Measurements from ENCODE around the gene TRERF1. TPM values are rescaled to one million over a fixed set of nuclear protein-coding genes. Genes with fewer than 3 reads are reported as not detected.
A peak's percentile ranks its signal among the peaks of the same experiment; 100 is the strongest.

The TRERF1 gene
- total RNA-seq, 1 experiment from 2014 or later: 22.3 TPM

DNA sequence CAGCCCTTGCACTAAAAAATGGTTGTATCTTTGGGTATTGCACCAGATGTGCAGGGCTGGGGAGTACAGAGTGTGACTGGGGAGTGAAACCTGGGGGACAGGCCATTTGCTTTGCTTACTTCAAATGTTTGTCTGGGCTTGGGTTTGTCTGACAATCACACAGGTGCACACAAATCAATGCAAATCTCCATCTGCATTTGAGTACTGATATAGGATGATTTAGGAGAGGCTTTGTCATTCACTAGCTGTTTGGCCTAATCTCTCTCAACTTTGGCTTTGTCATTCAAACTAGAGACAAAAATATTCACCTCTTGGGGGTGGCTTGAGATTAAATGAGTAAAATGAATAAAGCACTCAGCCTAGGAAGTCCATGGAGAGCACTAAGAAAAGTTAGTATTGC lies 274.7 kb downstream of the TRERF1 start (continued):
- TF ChIP-seq, protein P1, sequence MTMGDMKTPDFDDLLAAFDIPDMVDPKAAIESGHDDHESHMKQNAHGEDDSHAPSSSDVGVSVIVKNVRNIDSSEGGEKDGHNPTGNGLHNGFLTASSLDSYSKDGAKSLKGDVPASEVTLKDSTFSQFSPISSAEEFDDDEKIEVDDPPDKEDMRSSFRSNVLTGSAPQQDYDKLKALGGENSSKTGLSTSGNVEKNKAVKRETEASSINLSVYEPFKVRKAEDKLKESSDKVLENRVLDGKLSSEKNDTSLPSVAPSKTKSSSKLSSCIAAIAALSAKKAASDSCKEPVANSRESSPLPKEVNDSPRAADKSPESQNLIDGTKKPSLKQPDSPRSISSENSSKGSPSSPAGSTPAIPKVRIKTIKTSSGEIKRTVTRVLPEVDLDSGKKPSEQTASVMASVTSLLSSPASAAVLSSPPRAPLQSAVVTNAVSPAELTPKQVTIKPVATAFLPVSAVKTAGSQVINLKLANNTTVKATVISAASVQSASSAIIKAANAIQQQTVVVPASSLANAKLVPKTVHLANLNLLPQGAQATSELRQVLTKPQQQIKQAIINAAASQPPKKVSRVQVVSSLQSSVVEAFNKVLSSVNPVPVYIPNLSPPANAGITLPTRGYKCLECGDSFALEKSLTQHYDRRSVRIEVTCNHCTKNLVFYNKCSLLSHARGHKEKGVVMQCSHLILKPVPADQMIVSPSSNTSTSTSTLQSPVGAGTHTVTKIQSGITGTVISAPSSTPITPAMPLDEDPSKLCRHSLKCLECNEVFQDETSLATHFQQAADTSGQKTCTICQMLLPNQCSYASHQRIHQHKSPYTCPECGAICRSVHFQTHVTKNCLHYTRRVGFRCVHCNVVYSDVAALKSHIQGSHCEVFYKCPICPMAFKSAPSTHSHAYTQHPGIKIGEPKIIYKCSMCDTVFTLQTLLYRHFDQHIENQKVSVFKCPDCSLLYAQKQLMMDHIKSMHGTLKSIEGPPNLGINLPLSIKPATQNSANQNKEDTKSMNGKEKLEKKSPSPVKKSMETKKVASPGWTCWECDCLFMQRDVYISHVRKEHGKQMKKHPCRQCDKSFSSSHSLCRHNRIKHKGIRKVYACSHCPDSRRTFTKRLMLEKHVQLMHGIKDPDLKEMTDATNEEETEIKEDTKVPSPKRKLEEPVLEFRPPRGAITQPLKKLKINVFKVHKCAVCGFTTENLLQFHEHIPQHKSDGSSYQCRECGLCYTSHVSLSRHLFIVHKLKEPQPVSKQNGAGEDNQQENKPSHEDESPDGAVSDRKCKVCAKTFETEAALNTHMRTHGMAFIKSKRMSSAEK (CRISPR knock-in tag; IDR thresholded peaks at IDR 0.05; ENCODE audit: borderline replicate concordance): no peak
- TF ChIP-seq, protein P2, sequence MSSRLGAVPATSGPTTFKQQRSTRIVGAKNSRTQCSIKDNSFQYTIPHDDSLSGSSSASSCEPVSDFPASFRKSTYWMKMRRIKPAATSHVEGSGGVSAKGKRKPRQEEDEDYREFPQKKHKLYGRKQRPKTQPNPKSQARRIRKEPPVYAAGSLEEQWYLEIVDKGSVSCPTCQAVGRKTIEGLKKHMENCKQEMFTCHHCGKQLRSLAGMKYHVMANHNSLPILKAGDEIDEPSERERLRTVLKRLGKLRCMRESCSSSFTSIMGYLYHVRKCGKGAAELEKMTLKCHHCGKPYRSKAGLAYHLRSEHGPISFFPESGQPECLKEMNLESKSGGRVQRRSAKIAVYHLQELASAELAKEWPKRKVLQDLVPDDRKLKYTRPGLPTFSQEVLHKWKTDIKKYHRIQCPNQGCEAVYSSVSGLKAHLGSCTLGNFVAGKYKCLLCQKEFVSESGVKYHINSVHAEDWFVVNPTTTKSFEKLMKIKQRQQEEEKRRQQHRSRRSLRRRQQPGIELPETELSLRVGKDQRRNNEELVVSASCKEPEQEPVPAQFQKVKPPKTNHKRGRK (CRISPR knock-in tag; IDR thresholded peaks at IDR 0.05; ENCODE audit: borderline replicate concordance): no peak
- TF ChIP-seq, protein P3, sequence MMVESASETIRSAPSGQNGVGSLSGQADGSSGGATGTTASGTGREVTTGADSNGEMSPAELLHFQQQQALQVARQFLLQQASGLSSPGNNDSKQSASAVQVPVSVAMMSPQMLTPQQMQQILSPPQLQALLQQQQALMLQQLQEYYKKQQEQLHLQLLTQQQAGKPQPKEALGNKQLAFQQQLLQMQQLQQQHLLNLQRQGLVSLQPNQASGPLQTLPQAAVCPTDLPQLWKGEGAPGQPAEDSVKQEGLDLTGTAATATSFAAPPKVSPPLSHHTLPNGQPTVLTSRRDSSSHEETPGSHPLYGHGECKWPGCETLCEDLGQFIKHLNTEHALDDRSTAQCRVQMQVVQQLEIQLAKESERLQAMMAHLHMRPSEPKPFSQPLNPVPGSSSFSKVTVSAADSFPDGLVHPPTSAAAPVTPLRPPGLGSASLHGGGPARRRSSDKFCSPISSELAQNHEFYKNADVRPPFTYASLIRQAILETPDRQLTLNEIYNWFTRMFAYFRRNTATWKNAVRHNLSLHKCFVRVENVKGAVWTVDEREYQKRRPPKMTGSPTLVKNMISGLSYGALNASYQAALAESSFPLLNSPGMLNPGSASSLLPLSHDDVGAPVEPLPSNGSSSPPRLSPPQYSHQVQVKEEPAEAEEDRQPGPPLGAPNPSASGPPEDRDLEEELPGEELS (CRISPR knock-in tag; IDR thresholded peaks at IDR 0.05): peak; percentile 88; the same call in 1 of the 2 replicates
- TF ChIP-seq NFYB (CRISPR knock-in tag; conservative IDR thresholded peaks at IDR 0.05; ENCODE audit: low read depth): no peak; the same call in 1 of the 2 replicates
- no peak for TF ChIP-seq RELA (CRISPR knock-in tag; IDR thresholded peaks at IDR 0.05; ENCODE audit: borderline replicate concordance)
- TF ChIP-seq, protein P4, sequence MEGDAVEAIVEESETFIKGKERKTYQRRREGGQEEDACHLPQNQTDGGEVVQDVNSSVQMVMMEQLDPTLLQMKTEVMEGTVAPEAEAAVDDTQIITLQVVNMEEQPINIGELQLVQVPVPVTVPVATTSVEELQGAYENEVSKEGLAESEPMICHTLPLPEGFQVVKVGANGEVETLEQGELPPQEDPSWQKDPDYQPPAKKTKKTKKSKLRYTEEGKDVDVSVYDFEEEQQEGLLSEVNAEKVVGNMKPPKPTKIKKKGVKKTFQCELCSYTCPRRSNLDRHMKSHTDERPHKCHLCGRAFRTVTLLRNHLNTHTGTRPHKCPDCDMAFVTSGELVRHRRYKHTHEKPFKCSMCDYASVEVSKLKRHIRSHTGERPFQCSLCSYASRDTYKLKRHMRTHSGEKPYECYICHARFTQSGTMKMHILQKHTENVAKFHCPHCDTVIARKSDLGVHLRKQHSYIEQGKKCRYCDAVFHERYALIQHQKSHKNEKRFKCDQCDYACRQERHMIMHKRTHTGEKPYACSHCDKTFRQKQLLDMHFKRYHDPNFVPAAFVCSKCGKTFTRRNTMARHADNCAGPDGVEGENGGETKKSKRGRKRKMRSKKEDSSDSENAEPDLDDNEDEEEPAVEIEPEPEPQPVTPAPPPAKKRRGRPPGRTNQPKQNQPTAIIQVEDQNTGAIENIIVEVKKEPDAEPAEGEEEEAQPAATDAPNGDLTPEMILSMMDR (IDR thresholded peaks at IDR 0.05): no peak

DNA sequence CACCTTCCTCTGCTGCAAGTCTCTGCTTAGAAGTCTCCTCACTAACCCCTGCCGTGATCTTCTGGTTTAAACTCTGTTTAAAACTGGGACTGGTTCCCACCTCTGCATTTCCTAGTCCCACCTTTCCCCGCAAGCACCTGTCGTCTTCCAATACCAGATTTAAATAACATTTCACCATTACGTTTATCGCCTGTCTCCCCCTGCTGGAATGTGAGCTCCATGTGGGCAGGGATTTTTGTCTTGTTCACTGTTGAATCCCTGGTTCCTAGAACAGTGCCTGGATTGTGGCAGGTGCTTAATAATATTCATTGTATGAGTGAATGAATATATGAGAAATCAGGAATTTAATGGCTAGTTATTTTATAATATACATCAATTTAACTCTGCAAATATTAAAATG lies 275.9 kb downstream of the TRERF1 start:
- peaks cover 44% of the 10 kb centered on the region for H3K4me1 Mint-ChIP-seq
- peak overlapping the region; percentile 8; the same call in 1 of the 2 replicates for H3K27ac Mint-ChIP-seq
- DNase-seq (ENCODE audit: low spot score) (peak; percentile 42), ATAC-seq (peak; percentile 6; the same call in 1 of the 2 replicates)
- no peak overlapping the region for H3K4me3 Mint-ChIP-seq
- ChIA-PET POLR2A (interaction anchor here (0.6 kb wide), 1 partner anchor 535 kb away, joined by 4 read pairs; no protein-coding TSS in a partner anchor), CTCF (interaction anchor here (0.7 to 3.6 kb wide), 22 partner anchors 8 to 123 kb away, joined by 3 to 20 read pairs (median 4); partner anchors contain the start of gene C6orf132)
- H3K9me3 Mint-ChIP-seq: no peaks in the 10 kb centered on the region
- no peaks in the 10 kb centered on the region for H3K36me3 Mint-ChIP-seq
- peaks cover 5% of the 10 kb centered on the region for H3K27me3 Mint-ChIP-seq (ENCODE audit: low read depth)
- 0 out of 2 replicates have a peak, but pooled peaks have one; percentile 22 for TF ChIP-seq ZNF317 (CRISPR knock-in tag; IDR thresholded peaks at IDR 0.05; ENCODE audit: borderline replicate concordance, low read depth)
- no peak for TF ChIP-seq OVOL2 (CRISPR knock-in tag; IDR thresholded peaks at IDR 0.05; ENCODE audit: borderline replicate concordance)
- TF ChIP-seq, protein P4 (IDR thresholded peaks at IDR 0.05): 0 out of 2 replicates have a peak, but pooled peaks have one; percentile 16

Other genes starting within 250 kb of the TRERF1 start
- 30.7 to 32.9 TPM (median 31.3 TPM) in 3 replicates for gene MRPS10, start 234.1 kb downstream of the TRERF1 start, total RNA-seq (2021)
- 16.4 to 18.8 TPM (median 17.1 TPM) in 3 replicates for gene UBR2, start 112.1 kb upstream of the TRERF1 start, total RNA-seq (2021)

Data from WTC11 (cell line).